ENCODE data around the gene DDO. TPM values are rescaled to one million over a fixed set of nuclear protein-coding genes. Genes with fewer than 3 reads are reported as not detected.
A peak's percentile ranks its signal among the peaks of the same experiment; 100 is the strongest.

DDO gene
- total RNA-seq, 4 donors from 2014 or later, result 1.4 to 3.6 (median 2.3) TPM

GRCh38 chr6:110360676-110361075 is 54.7 kb downstream of the DDO start:
- no peaks in the 10 kb centered on the region for H3K36me3 ChIP-seq
- TF ChIP-seq POLR2A (IDR thresholded peaks at IDR 0.05) (no peak), POLR2AphosphoS5 (IDR thresholded peaks at IDR 0.05) (no peak), CTCF (IDR thresholded peaks at IDR 0.05) (no peak), EP300 (IDR thresholded peaks at IDR 0.05) (no peak)

GRCh38 chr6:110359556-110359955 is 55.8 kb downstream of the DDO start:
- H3K36me3 ChIP-seq, result no peaks in the 10 kb centered on the region
- peaks cover 8 to 69% (median 13%) of the 10 kb centered on the region in 3 donors for H3K4me1 ChIP-seq
- H3K27ac ChIP-seq, result peak overlapping the region; percentile 91 to 98 (median 96)
- TF ChIP-seq CTCF (IDR thresholded peaks at IDR 0.05) (no peak), POLR2AphosphoS5 (IDR thresholded peaks at IDR 0.05) (no peak), POLR2A (IDR thresholded peaks at IDR 0.05) (no peak), EP300 (IDR thresholded peaks at IDR 0.05) (no peak)
- no peaks in the 10 kb centered on the region for H3K9me3 ChIP-seq
- no peak overlapping the region for H3K4me3 ChIP-seq
- no peak for ATAC-seq
- WGBS, 2 donors (ENCODE audit: low coverage in 1 of 2), result 6 to 26% methylated on average over 5 of the region's 5 CpGs
- no peaks in the 10 kb centered on the region for H3K27me3 ChIP-seq

More at GRCh38 chr6:110360676-110361075, 54.7 kb downstream of the DDO start:
- Histone ChIP-seq H3K27ac (peak overlapping the region in 2 of 4 donors; percentile 17 to 97), H3K27me3 (no peaks in the 10 kb centered on the region), H3K9me3 (no peaks in the 10 kb centered on the region), H3K4me3 (no peak overlapping the region), H3K4me1 (peaks cover 2 to 67% (median 5%) of the 10 kb centered on the region in 3 donors)
- ATAC-seq, result no peak
- WGBS, 2 donors (ENCODE audit: low coverage in 1 of 2), result 72 to 78% methylated on average over 3 of the region's 3 CpGs

- WGBS, 2 donors (ENCODE audit: low coverage in 1 of 2), result 16 to 19% methylated on average over 9 to 10 of the region's 13 CpGs
- Histone ChIP-seq H3K9me3 (no peaks in the 10 kb centered on the region), H3K27ac (peak overlapping the region; percentile 91 to 98 (median 96)), H3K4me3 (peak overlapping the region; percentile 61 to 72), H3K27me3 (no peaks in the 10 kb centered on the region), H3K36me3 (no peaks in the 10 kb centered on the region), H3K4me1 (peaks cover 8 to 69% (median 8%) of the 10 kb centered on the region in 3 donors)
- ATAC-seq, result peak; percentile 19
- TF ChIP-seq POLR2A (IDR thresholded peaks at IDR 0.05), result no peak
- TF ChIP-seq EP300 (IDR thresholded peaks at IDR 0.05), result no peak
- TF ChIP-seq CTCF (IDR thresholded peaks at IDR 0.05), result no peak
These were observed 56.7 kb downstream of the DDO start for GRCh38 chr6:110358553-110359160.

GRCh38 chr6:110357664-110358552 is 57.5 kb downstream of the DDO start, which contains the start of gene METTL24:
TSS of gene METTL24 (minus strand) at chr6:110358349. CDS start at chr6:110358272, 77 bp downstream.
- no peaks in the 10 kb centered on the region for H3K27me3 ChIP-seq
- H3K9me3 ChIP-seq, result no peaks in the 10 kb centered on the region
- peak within 1 kb of the TSS; percentile 91 to 98 (median 96) for H3K27ac ChIP-seq
- H3K36me3 ChIP-seq, result no peaks in the 10 kb centered on the region
- peaks cover 8 to 70% (median 8%) of the 10 kb centered on the region in 3 donors for H3K4me1 ChIP-seq
- peak; percentile 57 for ATAC-seq
- peak within 1 kb of the TSS; percentile 61 to 72 for H3K4me3 ChIP-seq
- 12% methylated on average over 11 of the region's 107 CpGs; no CpG with 5 or more reads in 1 of the 2 donors for WGBS, 2 donors (ENCODE audit: low coverage in 1 of 2)
- TF ChIP-seq CTCF (IDR thresholded peaks at IDR 0.05) (peak in 2 of 4 experiments; percentile 21 to 31), POLR2AphosphoS5 (IDR thresholded peaks at IDR 0.05) (no peak), POLR2A (IDR thresholded peaks at IDR 0.05) (peak in 1 of 2 donors; percentile 14), EP300 (IDR thresholded peaks at IDR 0.05) (no peak)

Measured in gastroesophageal sphincter (tissue), 4 donors.